ENCODE data around the gene TGFA.

Gene TGFA

DNA sequence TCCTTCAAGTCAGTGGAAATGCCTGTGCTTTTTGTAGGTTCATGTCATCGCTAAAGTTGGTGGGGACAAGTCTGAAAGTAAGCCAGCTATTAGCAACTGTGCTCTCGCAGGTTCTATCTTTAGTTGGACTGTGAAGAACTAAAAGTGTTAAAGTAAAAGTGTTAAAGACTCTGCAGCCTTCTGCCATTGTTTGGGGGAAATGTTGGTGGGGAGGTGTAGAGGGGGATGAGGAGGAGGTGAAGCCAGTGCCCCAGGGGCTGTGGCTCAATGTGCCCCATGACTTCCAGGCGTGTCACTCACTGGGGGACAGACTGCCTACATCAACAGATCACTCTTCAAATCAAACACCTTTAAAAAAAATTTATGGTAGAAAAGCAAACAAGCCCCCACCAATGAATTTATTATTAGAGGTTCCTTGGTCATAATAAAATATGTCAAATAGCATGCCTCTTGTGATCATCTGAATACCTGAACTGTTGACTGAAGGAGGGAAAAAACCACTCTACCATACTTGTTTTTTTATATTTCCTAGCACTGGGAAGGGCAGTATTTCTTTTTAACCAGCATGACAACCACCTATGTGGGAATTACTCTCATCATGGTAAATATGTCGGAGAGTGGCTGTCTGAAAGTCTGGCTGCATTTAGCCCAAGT is 19.3 kb downstream of the TGFA start:
- Histone ChIP-seq H3K4me1 (ENCODE audit: insufficient read depth, low read length) (no peaks in the 10 kb centered on the region), H3K27me3 (ENCODE audit: insufficient read depth, low read length) (peaks cover 2% of the 10 kb centered on the region; the same call in 1 of the 2 replicates), H3K27ac (ENCODE audit: low read depth, low read length) (no peak overlapping the region), H3K9me3 (ENCODE audit: insufficient read depth, low read depth, low read length) (no peaks in the 10 kb centered on the region), H3K4me3 (ENCODE audit: low read length) (no peak overlapping the region), H3K9ac (ENCODE audit: low read depth, low read length) (no peak overlapping the region), H3K36me3 (ENCODE audit: insufficient read depth, low read length) (no peaks in the 10 kb centered on the region)
- 92% methylated on average over 3 of the region's 4 CpGs for WGBS

DNA sequence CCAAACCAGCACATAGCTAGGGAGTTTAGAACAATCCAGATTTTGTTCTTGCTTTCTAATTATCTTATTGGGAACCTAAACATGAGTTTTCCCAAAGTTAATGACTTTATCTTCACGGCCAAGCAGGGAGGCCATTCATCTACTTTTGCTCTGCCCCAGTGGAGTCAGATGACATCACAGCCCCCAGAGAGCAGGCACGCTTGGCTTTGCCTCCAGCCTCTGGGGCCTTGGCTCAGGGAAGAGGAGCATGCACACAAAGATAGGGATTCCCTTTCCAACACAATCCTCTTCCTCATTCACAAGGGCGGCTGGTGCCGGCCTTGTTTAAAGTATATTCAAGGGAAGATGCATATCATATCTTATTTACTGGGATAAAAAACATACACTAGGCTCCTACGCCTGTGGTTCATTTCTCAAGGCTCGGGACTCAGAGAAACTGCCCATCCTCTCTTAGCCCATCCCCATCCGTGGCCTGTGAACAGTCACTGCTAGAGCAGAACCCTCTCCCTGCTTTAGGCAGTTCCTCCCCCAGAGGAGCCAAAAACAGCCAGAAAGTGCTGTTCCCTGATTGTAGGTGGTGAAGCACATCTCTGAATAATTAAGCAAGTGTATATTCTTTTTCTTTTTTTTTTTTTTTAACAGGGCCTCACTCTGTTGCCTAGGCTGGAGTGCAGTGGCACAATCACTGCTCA is 21.2 kb downstream of the TGFA start:
- Histone ChIP-seq H3K4me1 (ENCODE audit: insufficient read depth, low read length) (no peaks in the 10 kb centered on the region), H3K27ac (ENCODE audit: low read depth, low read length) (no peak overlapping the region), H3K9me3 (ENCODE audit: insufficient read depth, low read depth, low read length) (no peaks in the 10 kb centered on the region), H3K27me3 (ENCODE audit: insufficient read depth, low read length) (no peaks in the 10 kb centered on the region; the same call in 1 of the 2 replicates), H3K4me3 (ENCODE audit: low read length) (no peak overlapping the region), H3K9ac (ENCODE audit: low read depth, low read length) (no peak overlapping the region), H3K36me3 (ENCODE audit: insufficient read depth, low read length) (no peaks in the 10 kb centered on the region)
- 80% methylated on average over 5 of the region's 7 CpGs for WGBS

DNA sequence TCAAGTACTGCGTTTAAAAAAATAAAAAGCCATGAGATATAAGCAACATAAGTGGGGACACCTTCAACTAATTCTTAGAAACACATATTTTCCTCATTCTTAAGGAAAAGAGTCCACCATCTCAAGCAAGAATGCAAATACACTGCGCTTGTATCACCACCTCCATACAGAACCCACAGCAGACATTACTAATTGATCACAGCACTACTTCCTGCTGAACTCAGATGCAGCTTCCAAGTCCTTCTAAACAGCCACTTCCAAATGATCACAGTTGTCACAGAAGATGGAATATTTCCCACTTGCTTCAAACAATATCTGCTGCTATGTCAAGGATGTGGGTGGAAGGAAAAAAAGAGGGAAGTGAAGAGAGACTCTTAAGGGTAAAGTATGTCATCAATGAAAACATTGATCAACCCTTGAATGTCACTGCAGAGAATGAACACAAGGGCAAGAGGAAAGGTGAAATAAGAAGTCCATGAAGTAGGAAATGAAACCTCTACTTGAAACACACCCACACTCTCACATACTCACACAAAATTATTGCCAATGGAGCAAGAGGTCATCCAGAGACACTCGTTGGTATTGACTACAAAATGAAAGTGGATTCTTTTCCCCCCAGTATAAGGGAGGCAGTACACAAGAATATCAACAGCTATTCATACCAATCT is 22.1 kb downstream of the TGFA start:
- Histone ChIP-seq H3K9ac (ENCODE audit: low read depth, low read length) (no peak overlapping the region), H3K9me3 (ENCODE audit: insufficient read depth, low read depth, low read length) (no peaks in the 10 kb centered on the region), H3K27me3 (ENCODE audit: insufficient read depth, low read length) (no peaks in the 10 kb centered on the region; the same call in 1 of the 2 replicates), H3K4me1 (ENCODE audit: insufficient read depth, low read length) (no peaks in the 10 kb centered on the region), H3K27ac (ENCODE audit: low read depth, low read length) (no peak overlapping the region), H3K36me3 (ENCODE audit: insufficient read depth, low read length) (no peaks in the 10 kb centered on the region), H3K4me3 (ENCODE audit: low read length) (no peak overlapping the region)
- WGBS = 84% methylated on average over 3 of the region's 3 CpGs

DNA sequence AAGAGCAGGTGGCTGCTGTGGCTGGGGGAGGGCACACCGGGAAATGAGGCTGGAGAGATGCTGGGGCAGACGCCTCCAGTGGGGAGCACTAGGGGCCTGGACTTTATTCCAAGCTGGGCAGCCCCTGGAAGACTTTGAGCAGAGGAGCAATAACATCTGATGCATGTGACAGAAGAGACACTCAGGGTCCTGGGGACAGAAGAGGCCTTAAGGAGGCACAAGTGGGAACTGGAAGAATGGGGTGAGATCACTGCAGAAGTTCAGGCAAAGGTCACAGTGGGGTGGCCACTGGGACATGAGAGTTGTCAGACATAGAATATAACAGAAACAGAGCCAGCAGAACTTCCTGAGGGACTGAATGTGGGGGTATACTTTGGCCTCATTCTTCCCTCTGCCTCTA is 24.0 kb downstream of the TGFA start:
- H3K4me1 ChIP-seq (ENCODE audit: insufficient read depth, low read length) = peaks cover 2% of the 10 kb centered on the region; the same call in 1 of the 2 replicates
- no peaks in the 10 kb centered on the region for H3K9me3 ChIP-seq (ENCODE audit: insufficient read depth, low read depth, low read length)
- H3K4me3 ChIP-seq (ENCODE audit: low read length) = no peak overlapping the region
- H3K27ac ChIP-seq (ENCODE audit: low read depth, low read length) = no peak overlapping the region
- 91% methylated on average over 2 of the region's 2 CpGs for WGBS
- H3K9ac ChIP-seq (ENCODE audit: low read depth, low read length) = no peak overlapping the region
- H3K36me3 ChIP-seq (ENCODE audit: insufficient read depth, low read length) = no peaks in the 10 kb centered on the region
- H3K27me3 ChIP-seq (ENCODE audit: insufficient read depth, low read length) = no peaks in the 10 kb centered on the region; the same call in 1 of the 2 replicates

DNA sequence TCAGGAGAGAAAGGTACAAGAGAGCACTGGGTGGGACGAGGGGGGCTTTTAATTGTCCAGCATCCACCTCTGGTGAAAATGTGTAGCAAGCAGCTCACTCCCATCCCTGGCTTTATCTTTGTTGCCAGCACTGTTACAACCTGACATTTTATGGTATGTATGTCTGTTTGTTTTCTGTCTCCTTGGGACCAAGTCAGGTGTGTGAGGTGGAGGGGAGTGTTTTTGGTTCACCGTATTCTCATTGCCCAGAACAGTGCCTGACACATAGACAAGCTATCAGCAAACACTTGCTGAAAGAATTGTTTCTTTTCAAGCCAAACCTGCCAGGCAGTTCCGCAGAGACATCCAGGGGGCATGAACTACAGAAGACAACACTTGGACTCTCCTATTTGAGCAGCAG is 24.7 kb downstream of the TGFA start:
- H3K27ac ChIP-seq (ENCODE audit: low read depth, low read length) = no peak overlapping the region
- H3K36me3 ChIP-seq (ENCODE audit: insufficient read depth, low read length) = no peaks in the 10 kb centered on the region
- no peaks in the 10 kb centered on the region for H3K9me3 ChIP-seq (ENCODE audit: insufficient read depth, low read depth, low read length)
- peaks cover 8% of the 10 kb centered on the region for H3K4me1 ChIP-seq (ENCODE audit: insufficient read depth, low read length)
- H3K9ac ChIP-seq (ENCODE audit: low read depth, low read length) = no peak overlapping the region
- H3K27me3 ChIP-seq (ENCODE audit: insufficient read depth, low read length) = no peaks in the 10 kb centered on the region; the same call in 1 of the 2 replicates
- H3K4me3 ChIP-seq (ENCODE audit: low read length) = no peak overlapping the region
- 99% methylated on average over 3 of the region's 3 CpGs for WGBS

DNA sequence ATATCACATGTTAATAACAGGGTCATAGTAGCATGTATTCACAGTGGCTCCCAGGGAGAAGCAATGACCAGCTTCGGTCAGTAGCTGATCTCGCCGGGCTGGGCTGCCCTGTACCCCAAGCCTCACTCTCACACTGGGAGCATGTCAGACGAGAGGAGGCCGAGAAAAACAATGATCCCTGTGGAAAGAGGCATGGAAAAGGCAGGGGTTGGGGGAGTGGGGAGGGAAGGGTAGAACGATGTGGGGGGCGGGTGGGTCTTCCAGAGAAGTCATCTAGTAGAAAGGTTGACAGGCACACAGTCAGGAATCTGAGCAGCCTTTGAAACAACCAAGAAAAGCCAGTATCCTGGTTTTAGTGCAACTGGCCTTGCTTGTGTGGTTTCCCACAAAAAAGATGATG is 25.4 kb downstream of the TGFA start:
- H3K9ac ChIP-seq (ENCODE audit: low read depth, low read length) = no peak overlapping the region
- H3K36me3 ChIP-seq (ENCODE audit: insufficient read depth, low read length) = no peaks in the 10 kb centered on the region
- peaks cover 12% of the 10 kb centered on the region for H3K4me1 ChIP-seq (ENCODE audit: insufficient read depth, low read length)
- no peaks in the 10 kb centered on the region for H3K9me3 ChIP-seq (ENCODE audit: insufficient read depth, low read depth, low read length)
- WGBS = 89% methylated on average over 7 of the region's 7 CpGs
- H3K4me3 ChIP-seq (ENCODE audit: low read length) = no peak overlapping the region
- no peak overlapping the region for H3K27ac ChIP-seq (ENCODE audit: low read depth, low read length)
- H3K27me3 ChIP-seq (ENCODE audit: insufficient read depth, low read length) = no peaks in the 10 kb centered on the region; the same call in 1 of the 2 replicates

DNA sequence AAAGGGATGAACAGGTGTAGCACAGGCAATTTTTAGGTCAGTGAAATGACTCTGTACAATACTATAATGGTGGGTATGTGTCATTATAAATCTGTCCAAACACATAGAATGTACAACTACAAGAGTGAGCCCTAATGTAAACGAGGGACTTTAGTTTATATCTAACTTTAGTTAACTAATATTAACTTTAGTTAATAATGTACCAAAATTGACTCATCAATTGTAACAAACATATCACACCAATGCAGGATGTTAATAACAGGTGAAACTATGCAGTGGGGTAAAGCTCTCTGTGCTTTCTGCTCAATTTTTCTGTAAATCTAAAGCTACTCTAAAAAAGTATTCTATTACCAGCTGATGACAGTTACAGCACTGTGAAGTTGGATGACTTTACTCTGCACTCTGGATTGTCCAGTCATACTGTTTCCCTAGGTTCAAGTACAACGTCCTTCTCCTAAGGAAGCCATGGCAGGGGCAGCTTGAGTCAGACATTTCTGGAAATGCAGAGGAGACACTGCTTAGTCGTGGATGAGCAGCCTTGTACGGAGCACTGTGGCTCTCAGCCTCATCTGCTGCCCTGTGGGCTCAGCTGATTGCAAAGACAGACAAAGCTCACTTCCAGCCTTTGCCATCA is 26.1 kb downstream of the TGFA start:
- 85% methylated on average over 3 of the region's 4 CpGs for WGBS
- Histone ChIP-seq H3K27me3 (ENCODE audit: insufficient read depth, low read length) (no peaks in the 10 kb centered on the region; the same call in 1 of the 2 replicates), H3K27ac (ENCODE audit: low read depth, low read length) (no peak overlapping the region), H3K4me3 (ENCODE audit: low read length) (no peak overlapping the region), H3K9me3 (ENCODE audit: insufficient read depth, low read depth, low read length) (no peaks in the 10 kb centered on the region), H3K4me1 (ENCODE audit: insufficient read depth, low read length) (peaks cover 12% of the 10 kb centered on the region), H3K9ac (ENCODE audit: low read depth, low read length) (no peak overlapping the region), H3K36me3 (ENCODE audit: insufficient read depth, low read length) (no peaks in the 10 kb centered on the region)

DNA sequence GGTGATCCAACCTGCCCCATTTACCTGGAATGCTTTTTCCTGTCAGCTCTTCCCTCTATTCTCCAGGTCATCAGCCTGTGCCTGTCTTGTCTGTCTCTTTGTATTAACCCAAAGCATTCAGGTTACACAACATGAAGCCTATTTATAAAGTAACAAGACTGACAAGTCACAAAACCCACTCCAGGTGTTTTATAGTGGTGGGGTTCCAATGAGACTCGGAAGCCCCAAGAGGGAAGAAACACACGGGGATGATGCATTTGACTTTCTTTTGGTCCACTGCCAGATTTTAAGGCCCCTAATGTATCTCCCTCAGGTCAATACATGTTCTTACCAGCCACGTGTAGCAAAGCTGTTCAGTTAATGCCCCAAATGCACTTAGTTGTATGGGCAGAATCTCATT is 27.5 kb downstream of the TGFA start:
- H3K4me1 ChIP-seq (ENCODE audit: insufficient read depth, low read length) = peaks cover 12% of the 10 kb centered on the region
- WGBS = 89% methylated on average over 3 of the region's 3 CpGs

DNA sequence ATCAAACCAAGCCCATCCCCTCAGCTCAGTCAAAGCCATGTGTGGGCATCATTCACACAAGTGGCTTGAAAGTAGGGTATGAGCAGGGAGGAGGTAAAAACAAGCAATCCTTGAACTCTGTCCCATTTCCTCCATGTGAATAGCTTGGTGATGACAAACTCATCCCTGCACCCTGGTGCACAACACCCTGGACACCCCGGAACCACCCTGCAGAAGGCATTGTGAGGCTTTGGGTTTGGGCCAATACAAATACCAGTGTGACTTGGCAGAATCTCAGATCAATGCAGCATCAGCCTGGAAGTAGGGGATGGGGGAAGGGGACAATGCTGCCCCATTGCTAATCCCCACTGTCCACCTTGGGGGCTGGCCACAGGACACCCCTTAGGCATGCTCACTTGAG is 28.6 kb downstream of the TGFA start:
- H3K9ac ChIP-seq (ENCODE audit: low read depth, low read length) = no peak overlapping the region
- 96% methylated on average over 1 of the region's 1 CpG for WGBS
- H3K4me3 ChIP-seq (ENCODE audit: low read length) = no peak overlapping the region
- no peaks in the 10 kb centered on the region for H3K27me3 ChIP-seq (ENCODE audit: insufficient read depth, low read length)
- H3K9me3 ChIP-seq (ENCODE audit: insufficient read depth, low read depth, low read length) = no peaks in the 10 kb centered on the region
- H3K4me1 ChIP-seq (ENCODE audit: insufficient read depth, low read length) = peaks cover 14% of the 10 kb centered on the region
- H3K36me3 ChIP-seq (ENCODE audit: insufficient read depth, low read length) = no peaks in the 10 kb centered on the region
- H3K27ac ChIP-seq (ENCODE audit: low read depth, low read length) = no peak overlapping the region

More for the DNA sequence above, 27.5 kb downstream of the TGFA start:
- no peak overlapping the region for H3K27ac ChIP-seq (ENCODE audit: low read depth, low read length)
- H3K9me3 ChIP-seq (ENCODE audit: insufficient read depth, low read depth, low read length) = no peaks in the 10 kb centered on the region
- no peaks in the 10 kb centered on the region; the same call in 1 of the 2 replicates for H3K27me3 ChIP-seq (ENCODE audit: insufficient read depth, low read length)
- H3K4me3 ChIP-seq (ENCODE audit: low read length) = no peak overlapping the region
- H3K9ac ChIP-seq (ENCODE audit: low read depth, low read length) = no peak overlapping the region
- no peaks in the 10 kb centered on the region for H3K36me3 ChIP-seq (ENCODE audit: insufficient read depth, low read length)

DNA sequence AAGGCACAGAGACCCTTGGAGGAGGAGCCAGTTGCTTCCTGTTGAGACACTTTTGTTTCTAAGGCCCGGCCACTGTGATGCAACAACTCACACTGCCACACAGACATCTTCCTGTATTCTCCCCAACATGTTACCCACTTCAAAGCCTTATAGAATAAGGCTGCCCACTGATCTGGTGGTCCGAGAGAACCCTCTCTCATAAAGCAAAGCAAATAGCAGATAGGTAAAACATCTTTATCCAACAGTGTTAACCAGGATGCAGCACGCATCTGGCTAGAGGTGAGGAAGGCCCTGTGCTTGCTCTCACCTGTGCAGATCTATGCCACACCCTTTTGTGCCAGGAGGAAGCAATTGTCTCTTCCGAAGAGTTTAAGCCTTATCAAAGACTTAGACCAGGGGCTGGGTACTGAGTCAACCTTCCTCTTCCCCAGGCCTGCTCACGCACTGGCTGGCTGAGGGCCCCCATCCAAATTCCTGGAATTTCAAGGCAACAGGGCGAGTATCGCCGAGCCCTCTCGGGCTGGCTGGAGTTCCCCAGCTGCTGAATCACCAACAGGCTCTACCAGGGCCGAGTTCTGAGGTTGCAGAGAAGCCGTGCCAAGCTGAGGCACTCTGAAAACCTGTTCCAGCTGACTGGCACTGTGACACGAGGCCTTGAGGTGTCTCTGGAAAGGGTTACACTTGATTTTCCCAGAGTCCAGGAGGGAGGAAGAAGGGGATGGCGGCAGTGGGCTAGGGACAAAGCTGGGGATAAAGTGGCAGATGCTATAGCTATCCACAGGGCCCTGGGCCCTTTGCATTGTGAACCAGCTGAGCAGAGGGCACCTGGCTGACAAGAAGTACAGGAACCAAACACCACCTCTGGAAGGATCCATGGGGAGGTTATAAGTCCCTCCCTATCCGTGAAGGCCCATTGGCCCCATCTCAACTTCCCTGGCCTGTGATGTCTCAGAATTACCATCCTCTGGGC is 29.3 kb downstream of the TGFA start:
- WGBS = 65% methylated on average over 14 of the region's 14 CpGs
- Histone ChIP-seq H3K27ac (ENCODE audit: low read depth, low read length) (no peak overlapping the region), H3K4me3 (ENCODE audit: low read length) (no peak overlapping the region), H3K36me3 (ENCODE audit: insufficient read depth, low read length) (no peaks in the 10 kb centered on the region), H3K9ac (ENCODE audit: low read depth, low read length) (no peak overlapping the region), H3K4me1 (ENCODE audit: insufficient read depth, low read length) (peaks cover 14% of the 10 kb centered on the region), H3K9me3 (ENCODE audit: insufficient read depth, low read depth, low read length) (no peaks in the 10 kb centered on the region), H3K27me3 (ENCODE audit: insufficient read depth, low read length) (no peaks in the 10 kb centered on the region)
